B cell (primary cell): ENCODE results near the gene PGA4.

Source experiments
- CTCF ChIP-seq: fragments of 200-600 bp; IDR thresholded peaks from one replicate; pipeline ENCODE4 v1.8.0; 2022; ENCODE audit warnings: antibody characterized with exemption, mild to moderate bottlenecking
- EZH2 ChIP-seq: IDR thresholded peaks from 2 replicates; pipeline ENCODE4 v1.6.1; 2012; ENCODE audit warnings: borderline replicate concordance, low read depth, mild to moderate bottlenecking, moderate library complexity, low read length; ENCODE audit not compliant: insufficient read depth, poor library complexity, severe bottlenecking

GRCh38 chr11:61279934-61280659, 58.0 kb downstream of the PGA4 start:
- TF ChIP-seq CTCF = no peak
- no peak for TF ChIP-seq EZH2
